KG1 (cell line): ENCODE data around the gene AP3B1.

Source experiments
- DNase-seq: peaks from one replicate; lab custom pipeline; 2025; lab: John Stamatoyannopoulos, UW

Gene AP3B1

DNA sequence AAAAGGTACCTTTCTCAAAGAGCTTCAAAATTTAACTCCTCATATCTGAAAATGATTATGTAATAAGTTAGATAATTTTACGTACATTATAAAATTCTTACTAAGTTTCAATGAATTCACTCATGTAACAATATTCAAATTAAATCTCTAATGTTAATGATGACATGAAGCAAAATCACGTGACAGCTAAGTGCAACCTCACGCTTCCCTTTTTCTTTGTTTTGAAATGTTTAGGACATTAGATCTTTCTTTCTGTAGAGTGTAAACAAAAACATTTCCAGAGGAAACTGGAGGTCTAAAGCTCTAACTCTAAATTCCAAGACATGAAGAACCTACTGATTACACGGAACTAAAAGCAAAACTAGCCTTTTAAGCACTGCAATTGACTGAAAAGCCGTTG lies 291.0 kb downstream of the AP3B1 start:
- DNase-seq, result no peak

DNA sequence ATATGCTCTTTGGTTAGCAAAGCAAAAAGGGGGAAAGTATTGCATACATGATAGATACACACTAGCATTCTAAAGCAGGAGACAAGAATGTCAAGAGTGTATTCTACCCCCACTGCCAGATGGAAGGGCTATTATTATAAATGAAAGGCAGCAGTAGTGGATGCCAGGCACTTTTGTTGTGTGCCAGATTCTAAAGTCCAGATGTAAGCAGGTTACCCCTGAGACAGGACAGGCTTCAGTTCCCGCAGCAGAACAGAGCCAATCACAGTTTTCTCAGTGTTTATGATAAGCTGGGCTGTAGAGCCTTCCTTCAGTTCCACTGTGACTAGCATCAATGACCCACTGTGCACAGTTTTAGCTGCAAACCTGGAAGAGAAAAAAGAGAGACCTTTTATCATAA lies 291.8 kb downstream of the AP3B1 start:
- no peak for DNase-seq

DNA sequence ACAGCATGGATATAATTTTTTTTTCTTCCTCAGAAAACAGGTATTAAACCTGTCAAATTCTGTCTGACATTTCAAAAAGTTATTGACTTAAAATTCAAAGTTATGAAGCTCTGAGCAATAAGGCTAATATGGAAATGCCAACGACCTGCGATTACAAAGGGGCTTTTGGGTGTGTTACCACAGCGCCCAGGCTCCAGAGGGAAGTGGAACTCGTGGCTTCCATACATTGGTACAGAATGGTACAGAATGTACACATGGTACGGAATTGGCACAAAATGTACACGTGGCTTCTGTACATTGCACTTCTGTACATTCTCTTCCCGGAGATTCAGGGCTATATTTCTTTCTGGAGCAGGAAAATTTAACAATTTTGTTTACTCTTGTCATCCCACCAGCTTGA lies 293.3 kb downstream of the AP3B1 start:
- DNase-seq, result no peak

DNA sequence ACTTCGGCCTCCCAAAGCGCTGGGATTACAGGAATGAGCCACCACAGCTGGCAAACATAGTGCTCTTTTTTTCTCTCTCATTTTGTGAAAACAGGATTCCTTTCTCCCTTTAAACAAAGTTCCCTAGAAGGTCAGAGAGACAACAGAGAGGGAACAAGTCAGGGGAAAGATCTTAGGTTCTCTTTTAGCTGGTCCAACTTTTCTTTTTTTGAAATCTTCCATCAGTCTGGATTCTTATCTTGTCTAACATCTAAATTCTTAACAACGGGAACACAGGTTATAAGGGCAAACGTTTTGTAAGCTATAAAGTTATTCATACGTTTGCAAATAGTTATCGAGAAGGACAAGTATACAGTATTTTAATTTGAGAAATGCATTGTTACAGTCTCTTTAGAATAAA lies 294.3 kb downstream of the AP3B1 start:
- DNase-seq, result no peak

DNA sequence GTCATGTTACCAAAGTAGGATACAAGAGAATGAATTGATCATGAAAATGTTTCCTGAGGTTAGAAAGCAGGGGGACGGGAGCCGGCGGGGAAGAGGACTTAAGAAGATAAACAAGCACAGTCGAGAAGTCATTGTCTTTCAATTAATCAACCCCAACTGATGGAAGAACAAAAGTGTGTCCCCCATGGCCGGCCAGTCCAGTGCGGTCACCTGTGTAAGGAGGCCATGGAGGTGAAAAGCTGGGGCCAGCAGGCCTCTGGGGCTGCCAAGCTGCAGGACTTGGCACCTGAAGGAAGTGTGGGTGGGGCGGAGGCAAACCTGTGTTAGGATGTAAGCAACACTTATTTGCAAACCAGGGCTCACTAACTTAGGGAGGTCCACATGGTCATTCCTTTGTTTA lies 295.1 kb downstream of the AP3B1 start:
- DNase-seq, result no peak

DNA sequence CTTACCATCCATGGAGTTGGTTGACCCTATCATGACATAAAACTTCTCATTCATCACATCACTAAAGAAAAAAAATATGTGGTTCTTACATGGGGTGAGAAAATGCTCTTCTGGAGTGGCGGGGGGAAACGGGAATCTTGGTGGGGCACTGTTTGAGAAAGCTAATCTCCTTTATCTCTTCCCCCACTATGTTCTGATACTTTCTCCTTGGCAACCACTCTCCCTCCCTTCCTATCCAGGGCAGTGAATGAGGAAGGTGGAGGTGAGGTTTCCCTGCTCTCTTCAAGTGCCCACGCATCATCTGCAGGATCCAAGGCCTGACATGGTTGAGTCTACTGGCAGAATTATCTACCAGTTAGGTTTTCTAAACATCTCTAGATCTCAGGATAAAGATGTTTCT lies 297.6 kb downstream of the AP3B1 start:
- DNase-seq, result no peak

DNA sequence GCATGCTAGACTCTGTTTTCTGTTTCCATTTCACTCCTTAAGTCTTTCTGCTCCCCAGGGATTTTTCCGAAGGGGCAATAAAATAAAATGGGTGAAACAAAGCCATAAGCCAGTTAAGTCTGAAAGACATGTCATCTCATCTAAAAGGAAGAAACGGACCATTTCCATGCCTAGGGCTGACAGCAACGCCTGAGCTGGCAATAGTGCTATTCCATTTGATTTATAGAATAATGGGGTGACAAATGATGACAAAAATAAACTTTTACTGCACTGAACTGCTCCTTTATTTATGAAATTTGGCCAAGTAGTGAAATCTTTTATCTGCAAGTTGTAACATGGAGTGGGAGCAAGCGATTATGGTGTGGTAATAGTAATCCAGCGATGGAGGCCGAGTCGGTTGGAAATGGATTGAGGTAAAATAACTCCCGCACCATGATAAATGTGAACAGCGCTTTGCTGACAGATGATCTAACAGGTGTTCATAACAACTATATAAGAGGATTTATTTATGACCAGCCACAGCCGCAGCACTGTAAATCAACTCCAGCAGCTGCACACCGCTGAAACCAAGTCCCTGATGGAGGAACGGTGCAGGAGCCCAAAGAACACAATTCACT lies 298.6 kb downstream of the AP3B1 start:
- DNase-seq, result no peak

DNA sequence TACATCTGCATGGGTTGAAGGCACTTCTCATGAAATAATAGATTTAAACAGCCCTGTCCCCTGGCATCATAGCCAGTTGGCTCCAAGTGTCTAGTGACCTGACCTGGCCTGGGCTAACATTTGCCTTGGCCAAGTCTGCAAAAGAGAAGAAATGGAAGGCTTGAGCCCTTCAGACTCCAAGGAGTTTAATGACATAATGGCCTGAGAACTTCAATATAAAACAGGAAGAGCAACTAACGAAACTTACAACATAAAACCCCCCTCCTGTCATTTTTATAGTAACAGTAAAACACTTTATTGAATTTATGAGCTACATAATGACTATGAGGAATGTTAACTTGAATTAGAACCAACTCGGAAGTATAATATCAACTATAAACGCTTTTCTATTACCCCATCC lies 299.6 kb downstream of the AP3B1 start:
- DNase-seq, result no peak

DNA sequence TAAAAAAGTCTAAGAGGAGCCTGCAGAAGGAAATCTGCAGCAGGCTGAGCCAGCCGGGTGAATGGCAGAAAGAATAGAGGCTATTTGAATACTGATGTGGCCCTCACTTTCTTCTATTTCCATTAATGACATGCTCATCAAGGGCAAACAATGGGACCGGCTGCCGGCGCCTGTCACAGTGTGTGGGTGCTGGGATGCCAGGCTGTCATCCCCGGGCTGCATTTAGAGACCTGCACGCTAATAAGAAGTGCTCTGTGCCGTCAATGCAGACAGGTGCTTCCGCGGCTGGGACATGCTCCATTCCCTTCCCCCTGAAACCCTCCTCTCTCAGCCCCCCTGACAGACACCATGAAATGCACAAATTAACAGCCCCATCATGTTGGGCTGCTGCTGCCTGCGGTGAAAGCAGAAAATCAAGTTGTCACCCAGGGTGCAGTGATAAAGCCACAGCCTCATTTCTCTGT lies 300.6 kb downstream of the AP3B1 start:
- DNase-seq, result no peak

DNA sequence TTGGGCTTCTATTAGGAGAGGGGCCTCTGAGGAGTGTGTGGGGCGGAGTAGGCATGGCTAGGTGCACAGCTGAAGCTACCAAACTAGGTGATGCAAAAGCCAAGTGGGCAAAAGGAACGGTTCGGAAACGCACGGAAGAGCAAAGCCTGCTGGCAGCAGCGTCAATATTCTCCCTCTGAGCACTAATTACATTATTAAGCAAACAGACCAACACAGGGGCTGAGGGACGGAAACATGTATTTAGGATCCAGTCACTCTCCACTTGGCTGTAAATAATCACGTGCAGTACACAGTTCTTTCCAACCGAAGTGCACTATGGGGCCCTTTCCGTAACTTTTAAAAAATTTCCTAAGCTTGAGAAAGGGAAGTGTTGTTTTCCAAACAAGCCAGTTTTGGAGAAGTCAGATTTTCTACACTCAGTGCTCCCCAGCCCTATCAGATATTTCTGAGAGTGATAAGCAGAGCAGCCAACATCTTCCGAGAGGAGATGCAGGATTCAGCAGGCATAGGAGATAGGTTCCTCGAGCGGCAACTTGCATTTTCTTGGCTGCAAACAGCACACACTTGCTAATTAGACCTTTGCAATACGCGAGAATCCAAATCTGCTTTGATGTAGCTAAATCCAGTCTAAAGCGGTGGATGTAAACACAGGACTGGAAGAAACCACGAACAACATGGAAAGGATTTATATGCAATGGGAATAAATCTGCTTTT lies 301.2 kb downstream of the AP3B1 start:
- DNase-seq, result no peak

DNA sequence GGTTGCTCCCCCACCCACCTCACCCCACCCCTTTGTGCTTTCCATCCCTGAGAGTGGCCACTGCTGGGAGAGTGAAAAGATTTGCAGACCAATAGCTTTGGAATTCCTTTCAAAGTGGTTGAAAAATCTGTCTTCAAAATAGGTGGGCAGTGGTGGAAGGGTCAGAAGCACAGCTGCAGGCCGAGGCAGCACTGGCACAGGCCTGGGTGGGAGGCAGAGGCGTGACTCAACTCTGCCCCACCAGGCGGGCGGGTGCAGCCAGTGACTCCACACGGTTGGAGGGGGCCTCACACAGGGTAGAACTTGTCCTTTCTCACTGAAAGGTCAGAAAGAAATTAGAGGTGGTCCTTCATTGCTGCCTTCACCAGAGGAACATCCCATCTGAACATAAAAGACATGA lies 303.4 kb downstream of the AP3B1 start:
- no peak for DNase-seq

DNA sequence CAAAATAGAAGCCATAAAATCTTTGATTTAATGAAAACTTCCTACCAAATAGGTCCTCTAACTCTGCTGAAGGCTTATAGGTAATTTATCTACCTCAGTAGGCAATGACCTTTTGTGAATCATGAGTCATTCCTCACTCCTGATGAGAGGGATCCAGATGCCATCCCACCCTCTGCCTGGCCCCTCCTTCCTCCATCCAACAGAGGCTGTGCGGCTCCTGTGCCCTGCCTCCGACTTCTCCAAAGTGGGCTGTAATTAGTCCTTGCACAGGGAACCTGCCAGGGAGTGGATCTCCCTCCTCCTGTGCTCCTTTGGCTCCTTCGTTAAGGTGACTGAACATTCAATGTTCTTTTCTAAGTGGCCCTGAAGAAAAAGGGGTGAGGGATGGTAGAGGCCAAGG lies 304.5 kb downstream of the AP3B1 start:
- DNase-seq, result no peak

DNA sequence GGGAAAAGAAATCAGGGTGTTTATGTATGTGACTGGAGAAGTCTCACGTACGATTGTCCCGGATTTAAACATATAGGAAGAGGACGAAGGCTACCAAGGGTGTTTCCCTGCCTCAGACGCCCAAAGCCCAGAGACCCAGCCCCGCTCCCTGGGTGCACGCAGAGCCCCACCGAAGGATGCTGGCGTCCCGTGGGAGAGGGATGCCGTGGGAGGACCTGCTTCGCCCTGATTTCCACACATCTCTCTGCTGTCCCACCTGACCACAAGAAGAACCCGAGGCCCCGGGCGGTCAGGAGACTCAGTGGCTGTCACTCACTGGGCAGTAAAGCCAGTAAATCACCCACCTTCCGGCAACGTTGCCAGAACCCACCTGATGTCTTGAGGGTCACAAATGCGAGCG lies 306.5 kb downstream of the AP3B1 start:
- no peak for DNase-seq

DNA sequence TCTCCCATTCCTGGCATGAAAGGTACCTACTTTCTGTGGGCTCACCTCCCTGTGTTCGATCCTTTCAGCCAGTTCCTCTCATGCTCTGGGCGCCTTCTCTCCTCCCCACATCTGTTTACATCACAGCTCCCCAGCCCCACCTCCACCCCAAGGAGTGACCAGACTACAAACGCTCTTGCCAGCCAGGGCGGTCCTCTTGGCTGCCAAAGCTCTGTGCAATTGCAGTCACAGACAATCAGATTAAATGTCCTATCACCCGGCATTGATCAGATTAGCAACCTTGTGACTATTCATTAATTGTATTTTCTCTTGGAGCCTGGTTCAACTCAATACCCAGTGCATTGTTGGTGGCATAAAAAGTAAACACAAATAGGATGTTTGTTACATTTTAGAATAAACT lies 307.2 kb downstream of the AP3B1 start:
- no peak for DNase-seq

DNA sequence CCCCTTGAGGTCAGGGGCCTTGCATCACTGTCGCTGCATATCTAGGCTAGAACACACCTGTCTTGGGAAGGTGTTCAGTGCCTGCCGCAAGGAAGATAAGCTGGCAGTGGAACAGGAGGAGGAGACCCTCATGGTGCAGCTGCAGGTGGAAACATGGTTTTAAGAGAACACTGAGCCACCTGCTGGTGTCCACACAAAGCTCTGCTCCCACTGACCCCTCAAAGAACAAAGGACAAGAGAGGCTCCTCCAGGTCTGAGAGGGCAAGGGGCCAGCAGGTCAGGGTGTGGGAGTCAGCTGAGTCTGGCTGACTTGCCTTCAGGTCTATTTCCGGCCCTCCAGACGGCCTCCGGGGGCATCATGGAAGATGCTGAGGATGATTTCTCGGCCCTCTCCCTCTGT lies 308.2 kb downstream of the AP3B1 start:
- DNase-seq, result no peak

DNA sequence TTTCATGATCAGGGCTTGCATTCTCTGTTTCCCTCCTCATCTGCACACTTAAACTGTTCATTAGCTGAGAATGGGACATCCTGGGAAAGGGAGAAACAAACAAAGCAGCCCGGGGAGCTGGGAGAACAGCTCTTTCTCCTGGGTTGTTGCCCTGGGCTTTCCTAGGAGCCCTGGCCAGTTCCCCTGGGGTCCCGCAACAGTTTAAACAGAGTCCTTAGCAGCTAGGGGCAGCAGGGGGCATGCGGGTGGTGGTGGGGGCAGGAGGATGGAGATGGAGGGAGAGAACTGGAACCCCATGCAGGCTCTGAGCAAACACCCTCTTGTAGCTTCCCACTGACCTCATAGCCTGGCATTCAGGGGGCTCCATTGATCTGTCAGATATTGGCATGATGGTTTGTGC lies 309.3 kb downstream of the AP3B1 start:
- no peak for DNase-seq

DNA sequence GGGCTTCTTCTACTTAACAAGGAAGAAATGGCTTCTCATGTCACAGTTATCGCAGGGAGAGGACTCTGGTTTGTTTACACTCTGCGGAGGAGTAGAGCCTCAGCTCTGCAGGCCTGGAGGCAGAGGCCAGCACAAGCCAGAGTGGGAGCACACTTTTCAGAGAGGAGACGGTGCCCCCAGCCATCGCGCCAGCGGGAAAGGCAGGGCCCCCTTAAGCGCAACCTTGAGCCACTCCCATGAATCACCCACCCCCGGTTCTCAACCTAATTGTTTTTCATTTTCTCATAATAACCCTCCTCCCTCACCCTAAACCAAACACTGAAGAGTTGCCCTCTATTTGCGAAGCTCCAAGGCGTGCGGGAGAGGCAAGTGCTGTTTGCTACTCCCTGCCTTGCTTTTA lies 309.9 kb downstream of the AP3B1 start:
- no peak for DNase-seq

DNA sequence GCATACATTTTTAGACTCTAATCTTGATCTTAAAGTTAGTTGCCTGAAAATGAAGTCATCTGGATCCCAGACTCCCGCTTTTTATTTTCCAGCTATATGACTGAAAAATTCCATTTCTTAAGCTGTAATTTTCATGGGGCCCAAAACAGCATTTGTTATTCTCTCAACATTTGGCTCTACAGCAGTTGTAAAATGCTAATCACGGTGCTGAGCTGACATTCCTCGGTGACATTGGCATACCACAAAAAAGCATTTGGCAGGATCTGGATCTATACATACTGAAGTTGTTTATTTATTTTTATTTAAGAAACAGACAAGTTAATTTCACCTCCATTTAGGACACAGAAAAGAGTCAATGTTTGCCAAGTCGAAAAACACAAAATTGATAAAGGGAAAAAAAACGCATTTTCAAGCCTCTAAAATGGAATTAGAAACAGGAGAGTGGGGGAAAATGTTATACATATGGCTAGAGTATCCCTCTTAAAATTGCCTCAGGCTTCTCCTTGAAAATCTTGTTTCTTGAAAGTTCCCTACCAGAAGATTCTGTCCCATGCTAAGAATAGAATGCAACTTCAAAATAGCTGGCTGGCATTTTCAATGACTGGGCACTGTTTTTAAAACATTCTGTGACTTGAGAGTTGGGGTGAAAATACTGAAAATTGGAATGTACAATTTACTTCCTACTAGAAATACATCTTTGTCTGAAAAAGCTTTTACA lies 310.9 kb downstream of the AP3B1 start:
- no peak for DNase-seq

DNA sequence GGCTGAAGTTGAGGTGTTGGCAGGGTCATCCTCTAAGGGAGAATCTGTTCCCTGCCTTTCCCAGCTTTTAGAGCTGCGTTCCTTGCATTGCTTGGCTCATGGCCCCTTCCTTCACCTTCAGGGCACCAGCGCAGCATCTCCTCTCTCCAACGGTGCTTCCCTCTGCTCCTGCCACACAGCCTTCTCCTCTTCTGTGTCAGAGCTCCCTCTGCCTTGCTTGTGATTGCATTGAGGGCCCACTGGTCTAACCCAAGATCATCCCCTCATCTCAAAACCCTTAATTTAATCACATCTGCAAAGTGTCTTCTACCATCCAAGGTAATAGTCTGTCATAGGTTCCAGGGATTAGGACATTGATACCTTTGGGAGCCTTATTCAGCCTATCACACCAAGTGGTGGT lies 312.7 kb downstream of the AP3B1 start:
- no peak for DNase-seq

DNA sequence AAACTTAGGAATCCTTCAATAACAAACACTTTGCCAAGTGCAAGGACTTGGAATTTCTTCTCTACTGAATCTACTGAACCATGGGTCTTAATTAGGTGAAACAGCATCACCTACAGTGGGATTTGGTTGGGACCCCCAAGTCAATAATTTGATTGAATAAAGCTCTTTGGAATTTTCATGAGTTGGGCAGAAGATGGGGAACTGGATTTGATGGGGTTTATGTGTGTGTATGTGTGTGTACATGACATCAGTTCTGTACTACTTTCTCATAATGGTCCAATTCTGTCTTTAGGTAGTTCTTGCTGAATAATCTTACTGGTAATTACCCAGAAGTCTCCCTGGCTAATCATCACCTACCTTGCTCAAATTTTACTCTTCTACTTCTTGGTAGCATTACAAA lies 319.9 kb downstream of the AP3B1 start:
- DNase-seq, result no peak

DNA sequence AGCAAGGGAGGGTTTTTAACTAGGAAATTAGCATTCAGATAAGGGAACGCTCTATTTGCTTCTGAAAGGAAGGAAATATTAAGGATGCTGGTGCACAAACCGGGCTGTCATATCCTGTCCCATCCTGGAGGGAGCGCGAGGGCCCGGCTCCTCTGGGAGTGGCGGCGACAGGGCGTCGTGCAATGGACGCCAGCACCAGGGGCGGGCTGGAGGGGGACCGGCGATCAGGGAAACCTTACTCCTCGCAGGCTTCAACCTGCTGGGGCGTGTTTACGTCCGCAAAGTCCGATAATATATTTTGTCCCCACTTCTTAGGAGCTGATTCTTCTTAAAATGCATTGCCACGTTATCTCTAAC lies 321.3 kb downstream of the AP3B1 start:
- DNase-seq, result no peak

DNA sequence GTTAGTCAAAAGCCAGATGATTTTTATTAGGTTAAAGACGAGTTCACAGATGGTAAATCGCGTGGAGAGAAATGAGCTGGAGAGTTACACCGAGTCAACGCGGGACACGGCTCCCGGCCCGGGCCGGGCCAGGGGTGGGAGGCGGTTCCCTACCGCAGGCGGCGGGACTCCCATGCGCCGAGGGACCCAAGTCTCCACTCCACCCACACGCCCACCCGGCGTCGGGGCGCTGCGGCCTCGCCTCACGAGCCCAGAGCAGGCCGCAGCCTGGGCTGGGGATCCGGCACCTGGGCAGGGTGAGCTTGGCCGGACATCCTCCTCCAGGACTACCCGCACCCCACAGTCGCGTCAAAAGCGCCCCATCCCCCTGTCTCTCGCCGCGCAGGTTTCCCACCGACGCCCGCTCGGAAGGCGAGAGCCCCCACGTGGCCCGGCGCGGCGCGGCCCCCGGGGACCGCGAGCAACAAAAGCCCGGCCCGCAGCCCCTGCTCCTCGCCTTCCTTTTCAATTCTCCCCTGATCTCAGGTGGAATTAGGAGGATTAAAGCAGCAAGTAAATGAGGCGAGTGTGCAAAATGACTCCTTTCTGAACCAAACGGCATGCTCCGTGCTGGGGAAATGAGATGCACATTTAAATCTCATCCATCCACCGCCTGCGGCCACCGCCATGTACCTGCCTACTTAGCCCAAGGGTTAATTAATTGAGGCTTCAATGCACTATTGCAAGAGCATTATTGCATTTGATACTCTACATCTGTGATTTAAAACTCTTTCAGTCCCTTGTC lies 321.8 kb downstream of the AP3B1 start:
- no peak for DNase-seq
